GM19395 (cell line): ENCODE results near the gene NFATC2IP.
"Not testable (repeated sequence)": the region's sequence is repeated elsewhere in the genome, so short reads cannot be mapped to it uniquely, and the experiment has no call there.

Experiments
- ATAC-seq: cut with Tn5 transposase; IDR thresholded peaks from one replicate; pipeline ENCODE4 v1.9.1; 2021; ENCODE audit warnings: mild to moderate bottlenecking, moderate library complexity; ENCODE audit not compliant: unreplicated experiment

Gene NFATC2IP

DNA sequence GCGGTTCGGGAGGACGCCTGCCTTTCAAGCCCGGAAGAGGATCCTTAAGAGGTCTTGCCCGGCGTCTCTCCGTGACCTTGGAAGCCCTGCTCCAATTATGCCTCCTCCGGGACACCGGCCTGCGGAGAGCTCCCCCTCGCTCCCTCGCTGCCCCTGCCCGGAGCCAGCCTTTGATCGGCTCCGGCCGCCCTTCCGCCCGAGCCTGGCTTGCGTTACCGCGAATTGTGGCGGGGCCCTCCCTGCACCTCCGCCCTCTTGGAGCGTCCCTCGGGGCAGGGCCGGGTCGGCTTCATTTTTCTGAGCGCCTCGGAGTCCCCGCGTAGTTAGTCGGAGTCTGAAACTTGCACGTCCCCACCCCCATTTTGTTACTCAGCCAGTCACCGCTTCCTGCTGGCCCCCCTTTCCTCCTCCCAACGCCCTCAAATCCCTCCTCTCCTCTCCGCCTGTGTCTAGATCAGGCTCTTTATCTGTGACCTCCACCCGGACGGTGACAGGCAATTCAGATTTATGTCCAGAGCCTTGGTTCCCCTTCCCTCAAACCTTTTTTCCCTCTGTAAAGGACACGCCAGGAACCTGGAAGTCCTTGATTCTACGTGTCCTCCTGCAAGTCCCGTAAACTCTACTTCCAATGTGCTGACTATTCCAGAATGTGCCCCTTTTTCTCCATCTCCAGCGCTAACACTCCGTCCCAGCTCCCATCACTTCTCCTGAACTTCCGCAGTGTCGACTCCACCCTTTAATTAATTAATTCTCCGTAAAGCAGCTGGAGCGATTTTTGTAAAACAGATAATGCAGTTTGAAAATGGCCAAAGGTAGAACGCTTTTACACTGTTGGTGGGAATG is 25.1 kb upstream of the NFATC2IP start:
- ATAC-seq: peak; percentile 26

DNA sequence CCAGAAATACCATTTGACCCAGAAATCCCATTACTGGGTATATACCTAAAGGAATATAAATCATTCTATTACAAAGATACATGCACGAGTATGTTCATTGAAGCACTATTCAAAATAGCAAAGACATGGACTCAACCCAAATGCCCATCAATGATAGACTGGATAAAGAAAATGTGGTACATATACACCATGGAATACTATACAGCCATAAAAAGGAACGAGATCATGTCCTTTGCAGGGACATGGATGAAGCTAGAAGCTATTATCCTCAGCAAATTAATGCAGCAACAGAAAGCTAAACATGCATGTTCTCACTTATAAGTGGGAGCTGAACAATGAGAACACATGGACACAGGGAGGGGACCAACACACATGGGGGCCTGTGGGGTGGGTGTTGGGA is 24.5 kb upstream of the NFATC2IP start:
- not testable (repeated sequence) for ATAC-seq

DNA sequence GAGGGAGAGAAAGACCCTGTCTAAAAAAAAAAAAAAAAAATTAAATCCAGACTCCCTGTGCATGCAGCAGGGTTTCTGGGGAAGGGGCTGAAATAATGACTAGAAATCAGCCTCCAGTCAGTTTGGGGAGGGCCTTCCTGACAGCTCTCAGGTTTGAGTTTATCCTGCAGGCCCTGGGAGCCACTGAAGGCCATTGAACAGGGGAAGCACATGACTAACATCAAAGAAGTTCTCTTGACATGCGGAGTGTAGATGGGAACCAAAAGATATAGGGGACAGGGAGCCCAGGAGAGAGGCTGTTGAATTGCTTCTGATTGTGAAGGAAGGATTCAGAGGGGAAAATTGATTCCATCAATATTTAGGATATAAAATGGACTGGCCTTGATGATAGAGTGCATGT is 22.9 kb upstream of the NFATC2IP start:
- no peak for ATAC-seq

DNA sequence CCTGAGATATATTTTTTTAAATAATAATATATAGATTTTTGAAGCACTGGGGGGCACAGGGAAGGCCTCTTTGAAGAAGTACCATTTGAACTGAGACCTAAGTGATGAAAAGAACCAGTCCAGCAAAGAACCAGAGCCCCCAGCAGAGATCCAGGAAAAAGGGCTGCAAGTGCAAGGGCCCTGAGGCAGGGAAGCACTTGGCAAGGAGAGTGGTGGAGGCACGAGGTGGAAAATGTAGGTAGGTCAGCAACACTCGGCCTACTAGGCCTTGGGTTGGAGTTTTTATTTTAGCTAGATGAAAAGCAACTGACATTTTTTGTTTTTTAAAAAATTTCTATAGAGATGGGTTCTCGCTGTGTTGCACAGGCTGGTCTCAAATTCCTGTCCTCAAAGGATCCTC is 20.5 kb upstream of the NFATC2IP start:
- no peak for ATAC-seq

DNA sequence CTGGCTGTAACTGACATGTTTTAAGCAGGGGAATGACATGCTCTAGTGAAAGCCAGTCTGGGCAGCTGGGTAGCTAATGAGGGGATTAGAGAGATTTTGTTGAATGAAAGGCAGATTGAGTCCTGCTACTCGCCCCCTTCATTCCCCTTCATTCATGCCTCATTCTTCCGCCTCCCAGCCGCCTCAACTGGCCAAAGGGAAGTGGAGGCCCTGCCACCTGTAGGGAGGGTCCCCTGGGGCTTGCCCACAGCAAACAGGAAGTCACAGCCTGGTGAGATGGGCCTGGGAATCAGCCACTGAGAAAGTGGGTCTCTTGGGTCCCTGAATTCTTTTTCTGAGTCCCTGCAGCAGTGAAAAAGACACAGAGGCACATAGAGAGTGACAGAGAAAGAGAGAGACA is 20.1 kb upstream of the NFATC2IP start:
- ATAC-seq: no peak

DNA sequence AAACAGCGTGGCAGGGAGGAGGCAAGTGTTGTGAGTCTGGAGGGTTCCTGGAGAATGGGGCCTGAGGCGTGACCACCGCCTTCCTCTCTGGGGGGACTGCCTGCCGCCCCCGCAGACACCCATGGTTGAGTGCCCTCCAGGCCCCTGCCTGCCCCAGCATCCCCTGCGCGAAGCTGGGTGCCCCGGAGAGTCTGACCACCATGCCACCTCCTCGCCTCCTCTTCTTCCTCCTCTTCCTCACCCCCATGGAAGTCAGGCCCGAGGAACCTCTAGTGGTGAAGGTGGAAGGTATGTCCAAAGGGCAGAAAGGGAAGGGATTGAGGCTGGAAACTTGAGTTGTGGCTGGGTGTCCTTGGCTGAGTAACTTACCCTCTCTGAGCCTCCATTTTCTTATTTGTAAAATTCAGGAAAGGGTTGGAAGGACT is 18.9 kb upstream of the NFATC2IP start, which contains the start of gene CD19:
TSS of gene CD19 (plus strand) at position 171 of the 425 bp plus-strand sequence. CDS start at position 201, 30 bp downstream.
- no peak for ATAC-seq

DNA sequence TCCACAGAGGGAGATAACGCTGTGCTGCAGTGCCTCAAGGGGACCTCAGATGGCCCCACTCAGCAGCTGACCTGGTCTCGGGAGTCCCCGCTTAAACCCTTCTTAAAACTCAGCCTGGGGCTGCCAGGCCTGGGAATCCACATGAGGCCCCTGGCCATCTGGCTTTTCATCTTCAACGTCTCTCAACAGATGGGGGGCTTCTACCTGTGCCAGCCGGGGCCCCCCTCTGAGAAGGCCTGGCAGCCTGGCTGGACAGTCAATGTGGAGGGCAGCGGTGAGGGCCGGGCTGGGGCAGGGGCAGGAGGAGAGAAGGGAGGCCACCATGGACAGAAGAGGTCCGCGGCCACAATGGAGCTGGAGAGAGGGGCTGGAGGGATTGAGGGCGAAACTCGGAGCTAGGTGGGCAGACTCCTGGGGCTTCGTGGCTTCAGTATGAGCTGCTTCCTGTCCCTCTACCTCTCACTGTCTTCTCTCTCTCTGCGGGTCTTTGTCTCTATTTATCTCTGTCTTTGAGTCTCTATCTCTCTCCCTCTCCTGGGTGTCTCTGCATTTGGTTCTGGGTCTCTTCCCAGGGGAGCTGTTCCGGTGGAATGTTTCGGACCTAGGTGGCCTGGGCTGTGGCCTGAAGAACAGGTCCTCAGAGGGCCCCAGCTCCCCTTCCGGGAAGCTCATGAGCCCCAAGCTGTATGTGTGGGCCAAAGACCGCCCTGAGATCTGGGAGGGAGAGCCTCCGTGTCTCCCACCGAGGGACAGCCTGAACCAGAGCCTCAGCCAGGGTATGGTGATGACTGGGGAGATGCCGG is 18.2 kb upstream of the NFATC2IP start:
- ATAC-seq: no peak

DNA sequence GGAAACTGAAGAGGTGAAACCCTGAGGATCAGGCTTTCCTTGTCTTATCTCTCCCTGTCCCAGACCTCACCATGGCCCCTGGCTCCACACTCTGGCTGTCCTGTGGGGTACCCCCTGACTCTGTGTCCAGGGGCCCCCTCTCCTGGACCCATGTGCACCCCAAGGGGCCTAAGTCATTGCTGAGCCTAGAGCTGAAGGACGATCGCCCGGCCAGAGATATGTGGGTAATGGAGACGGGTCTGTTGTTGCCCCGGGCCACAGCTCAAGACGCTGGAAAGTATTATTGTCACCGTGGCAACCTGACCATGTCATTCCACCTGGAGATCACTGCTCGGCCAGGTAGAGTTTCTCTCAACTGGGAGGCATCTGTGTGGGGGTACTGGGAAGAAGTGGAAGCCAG is 17.6 kb upstream of the NFATC2IP start:
- no peak for ATAC-seq

DNA sequence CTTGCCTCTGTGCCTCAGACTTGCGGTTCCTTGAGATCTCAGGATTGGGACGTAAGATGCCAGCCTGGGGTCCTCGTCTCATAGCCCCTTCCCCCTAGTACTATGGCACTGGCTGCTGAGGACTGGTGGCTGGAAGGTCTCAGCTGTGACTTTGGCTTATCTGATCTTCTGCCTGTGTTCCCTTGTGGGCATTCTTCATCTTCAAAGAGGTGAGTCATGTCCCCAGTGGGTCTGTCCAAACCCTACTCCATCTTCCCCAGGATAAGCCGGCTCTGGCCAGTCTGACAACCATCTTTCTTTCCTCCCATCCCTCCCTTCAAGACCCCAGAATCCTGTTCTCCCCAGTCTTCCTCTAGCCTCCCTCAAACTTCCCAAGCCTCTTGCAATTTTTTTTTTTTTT is 15.4 kb upstream of the NFATC2IP start:
- ATAC-seq: no peak

DNA sequence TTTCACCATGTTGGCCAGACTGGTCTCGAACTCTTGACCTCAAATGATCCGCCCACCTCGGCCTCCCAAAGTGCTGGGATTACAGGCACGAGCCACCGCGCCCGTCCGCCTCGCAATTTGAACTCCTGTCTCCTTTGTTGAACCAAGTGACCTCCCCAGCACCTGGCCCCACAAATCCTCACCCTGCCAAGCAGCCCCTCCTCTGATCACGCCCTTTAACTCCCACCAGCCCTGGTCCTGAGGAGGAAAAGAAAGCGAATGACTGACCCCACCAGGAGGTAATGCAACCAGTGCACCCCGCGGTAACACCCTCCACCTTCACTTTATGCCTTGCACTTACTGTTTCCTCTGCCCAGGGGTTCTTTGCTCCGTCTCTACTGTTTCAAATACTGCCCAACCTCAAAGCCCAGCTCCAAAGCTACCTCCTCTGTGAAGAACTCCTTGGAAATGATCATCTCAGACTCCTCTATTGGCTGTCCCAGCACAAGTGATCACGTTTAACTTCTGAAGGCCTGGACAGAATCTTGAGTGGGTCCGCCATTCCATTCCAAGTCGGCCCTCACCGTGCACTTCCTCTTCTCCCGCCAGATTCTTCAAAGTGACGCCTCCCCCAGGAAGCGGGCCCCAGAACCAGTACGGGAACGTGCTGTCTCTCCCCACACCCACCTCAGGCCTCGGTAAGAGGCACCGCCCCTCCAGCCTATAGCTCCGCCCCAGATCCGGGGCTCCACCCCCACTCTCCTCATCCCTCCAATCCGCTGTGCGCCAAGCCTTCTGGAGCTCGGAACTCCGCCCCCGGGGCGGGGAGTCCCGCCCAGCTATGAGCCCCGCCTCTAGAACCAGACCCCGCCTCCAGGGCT is 14.6 kb upstream of the NFATC2IP start:
- ATAC-seq: peak; percentile 62

DNA sequence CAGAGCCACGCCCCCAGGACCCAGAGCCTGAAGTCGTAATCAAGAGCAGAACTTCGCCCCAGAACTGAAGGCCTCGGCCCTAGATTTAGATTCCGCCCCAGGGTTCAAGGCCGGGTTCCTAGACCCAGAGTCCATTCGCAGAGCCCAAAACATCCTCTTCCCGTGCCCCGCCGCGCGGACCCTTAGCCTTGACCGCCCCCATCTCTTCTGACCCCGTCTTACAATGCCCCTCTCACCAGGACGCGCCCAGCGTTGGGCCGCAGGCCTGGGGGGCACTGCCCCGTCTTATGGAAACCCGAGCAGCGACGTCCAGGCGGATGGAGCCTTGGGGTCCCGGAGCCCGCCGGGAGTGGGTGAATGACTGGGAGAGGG is 14.0 kb upstream of the NFATC2IP start:
- ATAC-seq: no peak

DNA sequence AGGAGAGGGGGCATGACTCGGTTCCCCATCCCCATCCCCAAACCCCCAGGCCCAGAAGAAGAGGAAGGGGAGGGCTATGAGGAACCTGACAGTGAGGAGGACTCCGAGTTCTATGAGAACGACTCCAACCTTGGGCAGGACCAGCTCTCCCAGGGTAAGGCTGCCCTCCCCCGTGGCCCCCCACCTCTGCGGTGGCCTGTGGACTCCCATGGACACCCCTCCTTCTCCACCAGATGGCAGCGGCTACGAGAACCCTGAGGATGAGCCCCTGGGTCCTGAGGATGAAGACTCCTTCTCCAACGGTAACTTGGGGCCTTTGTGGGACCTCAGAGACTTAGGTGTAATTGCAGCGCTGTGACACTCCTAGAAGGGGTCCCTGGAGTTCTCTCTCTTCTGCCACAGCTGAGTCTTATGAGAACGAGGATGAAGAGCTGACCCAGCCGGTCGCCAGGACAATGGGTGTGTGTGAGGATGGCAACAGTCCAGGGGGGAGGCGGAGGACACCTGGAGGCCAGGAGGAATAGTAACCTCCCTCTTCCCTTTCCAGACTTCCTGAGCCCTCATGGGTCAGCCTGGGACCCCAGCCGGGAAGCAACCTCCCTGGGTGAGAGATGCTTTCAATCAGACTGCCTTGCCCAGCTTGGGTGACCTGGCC is 13.4 kb upstream of the NFATC2IP start:
- ATAC-seq: no peak

DNA sequence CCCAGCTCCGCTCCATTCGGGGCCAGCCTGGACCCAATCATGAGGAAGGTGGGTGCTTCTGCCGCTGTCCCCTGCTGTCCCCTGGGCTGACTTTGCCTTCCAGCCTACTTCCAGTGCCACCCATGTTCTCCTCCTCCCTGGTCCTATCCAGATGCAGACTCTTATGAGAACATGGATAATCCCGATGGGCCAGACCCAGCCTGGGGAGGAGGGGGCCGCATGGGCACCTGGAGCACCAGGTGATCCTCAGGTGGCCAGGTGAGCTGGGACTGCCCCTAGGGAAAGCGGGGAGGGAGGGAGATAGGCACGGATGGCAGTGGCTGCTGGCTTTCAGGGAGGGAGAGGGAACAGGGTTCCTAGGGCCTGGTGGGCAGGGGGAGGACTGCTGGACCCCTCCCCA is 12.0 kb upstream of the NFATC2IP start:
- no peak for ATAC-seq

DNA sequence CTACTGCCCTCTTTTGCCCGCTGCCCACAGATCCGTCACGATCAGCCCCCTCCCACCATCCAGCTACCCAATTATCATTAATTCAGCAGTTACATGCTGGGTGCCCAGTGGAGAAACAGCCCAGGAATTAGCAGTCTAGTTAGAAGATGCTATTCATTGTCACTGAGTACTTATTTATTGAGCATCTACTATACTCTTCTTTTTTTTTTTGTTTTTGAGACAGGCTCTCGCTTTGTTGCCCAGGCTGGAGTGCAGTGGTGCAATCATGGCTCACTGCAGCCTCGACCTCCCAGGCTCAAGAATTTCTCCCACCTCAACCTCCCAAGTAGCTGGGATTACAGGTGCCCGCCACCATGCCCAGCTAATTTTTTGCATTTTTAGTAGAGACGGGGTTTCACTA is 10.9 kb upstream of the NFATC2IP start:
- ATAC-seq: not testable (repeated sequence)

DNA sequence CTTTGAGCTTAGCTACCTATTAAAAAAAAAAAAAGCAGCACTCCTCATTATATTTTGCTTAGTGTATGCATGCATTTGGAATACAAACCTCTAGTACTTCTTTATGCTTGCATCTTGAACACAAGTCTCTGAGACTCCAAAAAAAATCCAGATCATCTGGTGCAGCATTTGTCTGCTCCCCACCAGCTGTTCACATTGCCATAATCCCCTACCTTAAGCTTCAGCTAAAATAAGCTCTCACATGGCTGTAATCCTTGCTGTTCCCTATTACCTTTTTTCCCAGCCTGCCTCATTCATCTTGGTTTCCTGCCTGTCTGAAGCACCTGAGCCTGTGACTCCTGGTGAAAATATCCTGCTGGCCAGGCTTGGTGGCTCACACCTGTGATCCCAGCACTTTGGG is 7.5 kb upstream of the NFATC2IP start:
- no peak for ATAC-seq

DNA sequence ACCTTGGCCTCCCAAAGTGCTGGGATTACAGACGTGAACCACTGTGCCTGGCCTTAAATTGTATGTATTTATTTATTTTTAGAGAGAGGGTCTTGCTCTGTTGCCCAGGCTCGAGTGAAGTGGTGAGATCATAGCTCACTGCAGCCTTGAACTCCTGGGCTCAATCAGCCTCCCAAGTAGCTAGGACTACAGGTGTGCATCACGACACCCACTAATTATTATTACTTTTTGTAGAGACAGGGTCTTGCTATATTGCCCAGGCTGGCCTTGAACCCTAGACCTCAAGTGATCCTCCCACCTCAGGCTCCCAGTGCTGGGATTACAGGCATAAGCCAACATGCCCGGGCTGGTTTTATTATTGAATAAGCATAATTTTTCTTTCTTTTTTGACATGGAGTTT is 4.1 kb upstream of the NFATC2IP start:
- no peak for ATAC-seq

DNA sequence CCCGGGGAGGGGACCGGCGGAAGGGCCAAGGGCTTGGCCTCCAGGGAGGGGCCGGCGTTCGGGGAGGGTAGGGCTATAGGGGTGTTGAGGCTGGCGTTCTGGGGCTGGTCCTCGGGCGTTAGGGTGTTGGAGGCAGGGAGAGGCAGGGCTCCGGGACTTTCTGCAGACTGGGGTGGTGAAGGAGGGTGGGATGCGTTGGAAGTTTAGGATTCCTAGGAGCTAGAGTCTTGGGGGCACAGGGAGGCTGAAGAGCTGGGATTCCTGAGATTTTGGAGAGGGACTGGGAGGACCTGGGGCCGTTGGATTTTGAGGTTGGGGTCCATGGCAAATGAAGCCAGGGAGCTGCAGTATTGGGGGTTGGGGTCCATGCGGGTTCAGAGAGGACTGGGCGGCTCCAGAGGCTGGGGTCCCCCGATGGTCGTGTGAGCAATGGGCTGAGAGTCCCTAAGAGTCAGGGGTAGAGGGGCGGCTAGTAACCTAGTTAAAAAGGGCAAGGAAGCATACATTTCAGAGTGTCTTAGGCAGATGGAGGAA is 740 bp downstream of the NFATC2IP start:
- no peak for ATAC-seq

DNA sequence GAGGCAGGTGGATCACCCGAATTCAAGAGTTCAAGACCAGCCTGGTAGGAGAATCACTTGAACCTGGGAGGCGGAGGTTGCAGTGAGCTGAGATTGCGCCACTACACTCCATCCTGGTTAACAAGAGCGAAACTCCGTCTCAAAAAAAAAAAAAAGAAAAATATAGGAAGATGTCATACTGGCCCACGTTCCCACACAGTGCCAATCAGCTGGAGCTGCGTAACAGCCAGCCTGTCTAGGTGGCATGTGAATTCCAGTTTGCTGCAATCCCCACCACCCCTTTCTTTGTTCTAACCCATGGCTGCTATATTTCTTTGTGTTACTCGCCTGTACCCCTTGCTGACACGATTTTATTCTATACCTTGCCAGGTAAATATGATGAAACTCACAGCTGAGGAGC is 7.5 kb downstream of the NFATC2IP start:
- ATAC-seq: no peak

DNA sequence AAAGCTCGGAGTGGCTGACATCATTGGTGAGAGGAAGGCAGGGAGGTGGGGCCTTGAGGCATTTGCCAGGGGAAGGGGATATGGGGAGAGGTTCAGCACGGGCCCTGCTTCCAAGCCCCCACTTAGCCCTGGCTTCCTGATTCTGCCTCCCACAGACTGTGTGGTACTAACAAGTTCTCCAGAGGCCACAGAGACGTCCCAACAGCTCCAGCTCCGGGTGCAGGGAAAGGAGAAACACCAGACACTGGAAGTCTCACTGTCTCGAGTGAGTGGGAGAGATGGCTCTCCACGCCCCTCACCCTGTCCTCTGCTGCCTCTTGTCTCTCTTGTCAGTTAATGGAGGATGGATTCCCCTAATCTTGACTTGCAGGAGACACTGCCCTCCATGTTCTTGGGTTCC is 8.1 kb downstream of the NFATC2IP start:
- no peak for ATAC-seq

DNA sequence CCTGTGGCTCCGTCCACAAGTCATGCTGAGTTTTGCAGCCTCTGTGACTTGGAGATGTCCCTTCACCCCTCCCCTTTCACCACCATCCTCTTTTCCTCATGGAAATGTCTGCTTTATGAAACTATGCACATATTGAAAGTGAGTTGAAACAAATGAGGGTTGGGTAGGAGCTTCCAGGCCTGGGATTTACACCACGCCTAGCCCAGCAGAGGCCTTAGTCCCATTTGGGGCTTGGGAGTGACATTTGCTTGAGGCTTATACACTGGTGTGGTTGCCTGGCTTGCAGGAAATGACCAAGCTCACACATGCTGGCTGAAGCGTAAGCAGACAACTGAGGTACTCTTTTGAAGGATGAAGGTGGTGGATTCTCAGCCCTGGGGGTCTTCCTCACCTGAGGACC is 13.3 kb downstream of the NFATC2IP start:
- no peak for ATAC-seq
